RWPE2 (cell line): ENCODE results near the gene GPR176.

Experiments
- ATAC-seq: fragments of 200-7000 bp; cut with Tn5 transposase; 3 replicates; pipeline ENCODE4 v1.9.1; 2021; ENCODE audit warnings: low read depth
- DNase-seq: peaks from one replicate; pipeline ENCODE4 v3.0.0-alpha.2; 2020; ENCODE audit warnings: low spot score
- H3K27ac ChIP-seq: fragments of 450-650 bp; 2 replicates; pipeline ENCODE4 v1.5.1; 2017; ENCODE audit warnings: mild to moderate bottlenecking; ENCODE audit not compliant: poor library complexity, severe bottlenecking
- H3K27me3 ChIP-seq: fragments of 250-450 bp; sonication (Bioruptor Pico); 2 replicates; pipeline ENCODE4 v1.5.1; 2021; ENCODE audit warnings: mild to moderate bottlenecking, moderate library complexity; ENCODE audit not compliant: insufficient read depth, poor library complexity, severe bottlenecking
- H3K36me3 ChIP-seq: fragments of 250-450 bp; sonication (Bioruptor Pico); 2 replicates; pipeline ENCODE4 v1.5.1; 2020; ENCODE audit warnings: low read depth, mild to moderate bottlenecking, moderate library complexity
- H3K4me1 ChIP-seq: fragments of 250-450 bp; sonication (Bioruptor Pico); 2 replicates; pipeline ENCODE4 v1.5.1; 2021; ENCODE audit warnings: mild to moderate bottlenecking, moderate library complexity; ENCODE audit not compliant: insufficient read depth, poor library complexity, severe bottlenecking
- H3K4me3 ChIP-seq: fragments of 250-450 bp; sonication (Bioruptor Pico); 2 replicates; pipeline ENCODE4 v1.5.1; 2021; ENCODE audit warnings: mild to moderate bottlenecking, moderate library complexity; ENCODE audit not compliant: severe bottlenecking
- H3K9me3 ChIP-seq: fragments of 250-450 bp; sonication (Bioruptor Pico); 2 replicates; pipeline ENCODE4 v1.5.1; 2021; ENCODE audit warnings: mild to moderate bottlenecking, moderate library complexity; ENCODE audit not compliant: severe bottlenecking
- TF ChIP-seq, protein P1 (sequence below): fragments of 450-650 bp; IDR thresholded peaks from one replicate; pipeline ENCODE4 v1.5.1; 2017; ENCODE audit warnings: mild to moderate bottlenecking, moderate library complexity; ENCODE audit not compliant: poor library complexity, severe bottlenecking

Gene GPR176

DNA sequence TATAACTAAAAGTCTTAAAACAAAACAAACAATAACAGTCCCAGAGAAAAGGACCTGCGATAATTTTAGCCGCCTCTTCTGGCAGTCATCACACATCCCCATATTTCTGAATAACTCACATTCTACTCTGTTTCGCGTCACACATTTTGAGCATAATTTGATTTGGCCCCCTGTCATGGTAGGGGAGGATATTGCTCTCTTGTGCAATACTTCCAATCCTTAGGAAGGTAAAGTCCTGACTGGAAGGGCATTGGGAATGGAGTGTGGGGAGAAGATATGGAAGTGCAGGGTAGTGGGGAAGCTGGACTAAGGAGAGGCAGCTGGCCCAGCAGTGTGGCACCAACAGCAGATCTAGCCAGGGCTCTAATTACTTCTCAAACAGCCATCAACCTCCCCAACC lies 126.1 kb downstream of the GPR176 start:
- Histone ChIP-seq H3K4me1 (no peaks in the 10 kb centered on the region), H3K9me3 (no peaks in the 10 kb centered on the region), H3K36me3 (no peaks in the 10 kb centered on the region), H3K27me3 (no peaks in the 10 kb centered on the region), H3K4me3 (no peak overlapping the region), H3K27ac (no peak overlapping the region)
- DNase-seq (no peak), ATAC-seq (no peak)
- TF ChIP-seq, protein P1, sequence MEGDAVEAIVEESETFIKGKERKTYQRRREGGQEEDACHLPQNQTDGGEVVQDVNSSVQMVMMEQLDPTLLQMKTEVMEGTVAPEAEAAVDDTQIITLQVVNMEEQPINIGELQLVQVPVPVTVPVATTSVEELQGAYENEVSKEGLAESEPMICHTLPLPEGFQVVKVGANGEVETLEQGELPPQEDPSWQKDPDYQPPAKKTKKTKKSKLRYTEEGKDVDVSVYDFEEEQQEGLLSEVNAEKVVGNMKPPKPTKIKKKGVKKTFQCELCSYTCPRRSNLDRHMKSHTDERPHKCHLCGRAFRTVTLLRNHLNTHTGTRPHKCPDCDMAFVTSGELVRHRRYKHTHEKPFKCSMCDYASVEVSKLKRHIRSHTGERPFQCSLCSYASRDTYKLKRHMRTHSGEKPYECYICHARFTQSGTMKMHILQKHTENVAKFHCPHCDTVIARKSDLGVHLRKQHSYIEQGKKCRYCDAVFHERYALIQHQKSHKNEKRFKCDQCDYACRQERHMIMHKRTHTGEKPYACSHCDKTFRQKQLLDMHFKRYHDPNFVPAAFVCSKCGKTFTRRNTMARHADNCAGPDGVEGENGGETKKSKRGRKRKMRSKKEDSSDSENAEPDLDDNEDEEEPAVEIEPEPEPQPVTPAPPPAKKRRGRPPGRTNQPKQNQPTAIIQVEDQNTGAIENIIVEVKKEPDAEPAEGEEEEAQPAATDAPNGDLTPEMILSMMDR = no peak

DNA sequence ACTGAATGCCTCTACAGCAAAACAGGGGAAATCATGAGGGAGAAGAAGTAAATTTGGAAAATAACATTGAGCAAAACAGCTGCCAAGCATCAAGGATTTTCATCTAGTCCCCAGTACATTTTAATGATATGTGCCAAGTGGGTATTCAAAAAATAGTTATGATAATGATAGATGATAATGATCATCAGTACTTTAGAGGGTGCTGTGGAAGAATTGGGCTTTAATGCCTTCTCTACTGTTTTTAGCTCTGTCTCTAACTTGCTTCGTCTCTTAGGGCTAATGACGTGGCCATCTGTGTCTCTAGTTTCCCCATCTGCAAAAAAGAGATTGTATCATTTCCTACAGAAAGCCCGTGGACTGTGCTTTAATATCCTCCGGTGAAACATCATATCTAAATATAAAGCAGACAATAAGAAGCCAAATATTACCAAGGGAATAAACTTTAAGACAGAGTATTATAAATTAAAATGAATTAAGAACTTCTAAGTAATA lies 127.2 kb downstream of the GPR176 start:
- Histone ChIP-seq H3K27ac (no peak overlapping the region), H3K27me3 (no peaks in the 10 kb centered on the region), H3K4me1 (no peaks in the 10 kb centered on the region), H3K9me3 (no peaks in the 10 kb centered on the region), H3K36me3 (no peaks in the 10 kb centered on the region), H3K4me3 (no peak overlapping the region)
- ATAC-seq (no peak), DNase-seq (no peak)
- TF ChIP-seq, protein P1 = no peak

DNA sequence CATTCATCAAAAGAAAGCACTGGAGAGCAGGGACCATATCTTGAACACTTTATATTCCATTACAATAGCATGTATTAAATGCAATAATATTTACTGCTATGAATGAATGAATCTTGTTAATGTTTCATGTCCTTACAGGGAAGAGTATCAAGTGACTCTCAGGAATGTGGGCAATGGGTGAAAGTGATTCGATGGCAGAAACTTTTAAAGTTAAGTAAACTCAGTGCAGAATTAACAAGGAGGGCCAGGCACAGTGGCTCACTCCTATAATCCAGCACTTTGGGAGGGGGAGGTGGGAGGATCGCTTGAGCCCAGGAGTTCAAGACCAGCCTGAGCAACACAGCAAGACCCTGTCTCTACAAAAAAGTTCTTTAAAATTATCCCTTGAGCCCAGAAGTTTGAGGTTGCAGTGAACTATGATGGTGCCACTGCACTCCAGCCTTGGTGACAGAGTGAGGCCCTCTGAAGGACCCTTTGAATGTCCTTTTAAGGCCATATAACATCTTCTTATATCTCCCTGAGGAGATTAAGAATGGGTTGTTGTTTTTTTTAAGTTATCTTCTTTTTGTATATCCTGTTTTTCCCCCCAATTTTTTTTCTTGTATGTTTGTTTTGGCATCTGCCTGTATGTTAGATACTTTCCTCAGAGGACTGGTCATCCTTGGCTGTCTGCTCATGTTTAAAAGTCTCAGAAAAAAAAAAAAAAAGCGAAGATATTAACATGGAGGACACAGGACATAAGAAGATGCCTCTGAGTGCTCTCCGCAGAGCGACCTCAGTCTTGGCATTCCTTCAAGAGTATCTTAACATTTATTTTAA lies 127.8 kb downstream of the GPR176 start:
- H3K4me1 ChIP-seq = no peaks in the 10 kb centered on the region
- no peaks in the 10 kb centered on the region for H3K9me3 ChIP-seq
- TF ChIP-seq, protein P1 = no peak
- ATAC-seq = no peak
- no peaks in the 10 kb centered on the region for H3K36me3 ChIP-seq
- H3K27me3 ChIP-seq = no peaks in the 10 kb centered on the region
- H3K4me3 ChIP-seq = no peak overlapping the region
- no peak overlapping the region for H3K27ac ChIP-seq
- DNase-seq = no peak

GRCh38 chr15:39789736-39790135 lies 130.3 kb downstream of the GPR176 start:
- Histone ChIP-seq H3K27ac (no peak overlapping the region), H3K9me3 (no peaks in the 10 kb centered on the region), H3K27me3 (no peaks in the 10 kb centered on the region), H3K4me1 (peaks cover 12% of the 10 kb centered on the region), H3K4me3 (no peak overlapping the region), H3K36me3 (no peaks in the 10 kb centered on the region)
- ATAC-seq = no peak
- no peak for DNase-seq
- TF ChIP-seq, protein P1 = no peak
